ENCODE results near the gene COL20A1. TPM values are rescaled to one million over a fixed set of nuclear protein-coding genes. Genes with fewer than 3 reads are reported as not detected.

COL20A1 gene
- total RNA-seq, 1 experiment from 2014 or later: 0.23 TPM

GRCh38 chr20:63268671-63269439, 24.1 kb upstream of the COL20A1 start:
- DNase-seq (ENCODE audit: low read depth, low spot score) (no peak), ATAC-seq (no peak)
- intact Hi-C loops (cut with micrococcal nuclease; ENCODE audit: unreplicated experiment): no loop called here
- no TSS peak for BruUV-seq (replicated peaks)
- TF ChIP-seq REST (IDR thresholded peaks at IDR 0.05; ENCODE audit: insufficient read depth in 1 of 2, low read depth in 2 of 2, low read length in 1 of 2): no peak
- no peak for TF ChIP-seq CTCF (IDR thresholded peaks at IDR 0.05)
- no peak for TF ChIP-seq TCF7L2 (IDR thresholded peaks at IDR 0.05; ENCODE audit: low read depth, low read length)
- no peak for TF ChIP-seq SIN3A (IDR thresholded peaks at IDR 0.05; ENCODE audit: borderline replicate concordance, insufficient read depth, low read depth, low read length)
- no peak for TF ChIP-seq POLR2AphosphoS5 (IDR thresholded peaks at IDR 0.05; ENCODE audit: low read depth, low read length)
- Histone ChIP-seq H3K36me3 (ENCODE audit: control insufficient read depth, insufficient read depth, low read length) (no peaks in the 10 kb centered on the region; the same call in 1 of the 2 replicates), H3K4me1 (ENCODE audit: control insufficient read depth, insufficient read depth, low read length) (peaks cover 6% of the 10 kb centered on the region; the same call in 1 of the 2 replicates), H3K4me3 (ENCODE audit: low read depth in 2 of 2, low read length in 2 of 2) (no peak overlapping the region), H3K9me3 (ENCODE audit: control insufficient read depth, insufficient read depth, low read depth, low read length) (no peaks in the 10 kb centered on the region), H3K27me3 (ENCODE audit: control insufficient read depth, insufficient read depth, low read length) (no peaks in the 10 kb centered on the region), H3K27ac (ENCODE audit: low read length) (no peak overlapping the region)
- POLR2A ChIA-PET: no interaction called here
- CTCF ChIA-PET: no interaction called here
- in situ Hi-C loops (cut with HindIII; ENCODE audit: low pct_unique_long_range_greater_than_20kb, low sequenced_read_pairs): no loop called here

- no peaks in the 10 kb centered on the region for H3K27me3 ChIP-seq (ENCODE audit: control insufficient read depth, insufficient read depth, low read length)
- no peak for TF ChIP-seq SIN3A (IDR thresholded peaks at IDR 0.05; ENCODE audit: borderline replicate concordance, insufficient read depth, low read depth, low read length)
- TF ChIP-seq CTCF (IDR thresholded peaks at IDR 0.05): no peak
- DNase-seq (ENCODE audit: low read depth, low spot score): no peak
- H3K4me1 ChIP-seq (ENCODE audit: control insufficient read depth, insufficient read depth, low read length): peaks cover 13% of the 10 kb centered on the region
- no peaks in the 10 kb centered on the region for H3K9me3 ChIP-seq (ENCODE audit: control insufficient read depth, insufficient read depth, low read depth, low read length)
- H3K27ac ChIP-seq (ENCODE audit: low read length): no peak overlapping the region
- intact Hi-C loops (cut with micrococcal nuclease; ENCODE audit: unreplicated experiment): no loop called here
- no peak overlapping the region for H3K4me3 ChIP-seq (ENCODE audit: low read depth in 2 of 2, low read length in 2 of 2)
- ATAC-seq: no peak
- POLR2A ChIA-PET: no interaction called here
- no peaks in the 10 kb centered on the region; the same call in 1 of the 2 replicates for H3K36me3 ChIP-seq (ENCODE audit: control insufficient read depth, insufficient read depth, low read length)
- BruUV-seq (replicated peaks): no TSS peak
- CTCF ChIA-PET: no interaction called here
- in situ Hi-C loops (cut with HindIII; ENCODE audit: low pct_unique_long_range_greater_than_20kb, low sequenced_read_pairs): no loop called here
Observed at GRCh38 chr20:63269724-63270123, 23.3 kb upstream of the COL20A1 start.
